BLaER1 treated with 17β-estradiol and CSF1 and Interleukin-3, amounts not matched to agents 10 nM and 100 nM (cell line): ENCODE measurements around the gene FBXW4.
A peak's percentile ranks its signal among the peaks of the same experiment; 100 is the strongest.

ENCODE experiments used
- H3K27ac ChIP-seq, 11 experiments: shearing (Covaris generic); formaldehyde crosslinking; 2 replicates each; pipeline ENCODE4 v1.8.1; 2022
- H3K27me3 ChIP-seq, 11 experiments: shearing (Covaris generic); formaldehyde crosslinking; 2 replicates each; pipeline ENCODE4 v1.8.1; 2022
- H3K36me3 ChIP-seq, 11 experiments: shearing (Covaris generic); formaldehyde crosslinking; 2 replicates each; pipeline ENCODE4 v1.8.1; 2022
- H3K4me1 ChIP-seq, 10 experiments: shearing (Covaris generic); formaldehyde crosslinking; 2 replicates each; pipeline ENCODE4 v1.8.1; 2022
- H3K4me2 ChIP-seq, 11 experiments: shearing (Covaris generic); formaldehyde crosslinking; 2 replicates each; pipeline ENCODE4 v1.8.1; 2022
- H3K4me3 ChIP-seq, 10 experiments: shearing (Covaris generic); formaldehyde crosslinking; 2 replicates each; pipeline ENCODE4 v1.8.1; 2022
- H3K9ac ChIP-seq, 11 experiments: shearing (Covaris generic); formaldehyde crosslinking; 2 replicates each; pipeline ENCODE4 v1.8.1; 2022
- H3K9me3 ChIP-seq, 11 experiments: shearing (Covaris generic); formaldehyde crosslinking; replicated peaks in 1 of 11; 2 replicates each; pipeline ENCODE4 v1.8.1; 2022
- H4K20me1 ChIP-seq, 11 experiments: shearing (Covaris generic); formaldehyde crosslinking; 2 replicates each; pipeline ENCODE4 v1.8.1; 2022
- Cebpa-rat ChIP-seq, 11 experiments: shearing (Covaris generic); IDR thresholded peaks; 2 replicates each; pipeline ENCODE4 v1.8.1; 2022

FBXW4 gene

GRCh38 chr10:101686133-101686925 is 8.6 kb downstream of the FBXW4 start:
- H3K27me3 ChIP-seq: no peaks in the 10 kb centered on the region
- peaks cover 13 to 88% (median 58%) of the 10 kb centered on the region in 11 experiments; a peak in 19 of 22 replicates for H4K20me1 ChIP-seq
- H3K9me3 ChIP-seq: no peaks in the 10 kb centered on the region
- peaks cover 16 to 54% (median 35%) of the 10 kb centered on the region in 11 experiments; a peak in 17 of 22 replicates for H3K36me3 ChIP-seq
- TF ChIP-seq Cebpa-rat (IDR thresholded peaks at IDR 0.05): no peak
- H3K9ac ChIP-seq: no peak overlapping the region
- peaks cover 15 to 32% (median 23%) of the 10 kb centered on the region in 10 experiments for H3K4me1 ChIP-seq
- H3K4me2 ChIP-seq: no peak overlapping the region
- H3K4me3 ChIP-seq: no peak overlapping the region
- H3K27ac ChIP-seq: no peak overlapping the region

- Histone ChIP-seq H3K27ac (no peak overlapping the region), H3K4me2 (no peak overlapping the region), H3K4me3 (no peak overlapping the region), H3K9me3 (no peaks in the 10 kb centered on the region), H3K4me1 (peaks cover 13 to 20% (median 18%) of the 10 kb centered on the region in 10 experiments), H3K27me3 (no peaks in the 10 kb centered on the region), H3K9ac (no peak overlapping the region), H4K20me1 (peaks cover 10 to 82% (median 47%) of the 10 kb centered on the region in 11 experiments; a peak in 18 of 22 replicates), H3K36me3 (peaks cover 16 to 47% (median 34%) of the 10 kb centered on the region in 11 experiments; a peak in 17 of 22 replicates)
- TF ChIP-seq Cebpa-rat (IDR thresholded peaks at IDR 0.05): no peak
Observed at GRCh38 chr10:101684782-101685181, 10.2 kb downstream of the FBXW4 start.

GRCh38 chr10:101683276-101683675 is 11.7 kb downstream of the FBXW4 start:
- Histone ChIP-seq H3K4me2 (peak overlapping the region in 8 of 11 experiments; percentile 39 to 58 (median 44); a peak in 15 of 22 replicates), H3K4me1 (peaks cover 13 to 20% (median 18%) of the 10 kb centered on the region in 10 experiments), H3K27ac (no peak overlapping the region), H3K36me3 (peaks cover 16 to 33% (median 26%) of the 10 kb centered on the region in 11 experiments; a peak in 18 of 22 replicates), H3K9me3 (peaks cover 0 to 3% (median 0%) of the 10 kb centered on the region in 11 experiments; a peak in 4 of 22 replicates), H4K20me1 (peaks cover 6 to 73% (median 40%) of the 10 kb centered on the region in 11 experiments; a peak in 17 of 22 replicates), H3K4me3 (no peak overlapping the region), H3K27me3 (no peaks in the 10 kb centered on the region), H3K9ac (no peak overlapping the region)
- TF ChIP-seq Cebpa-rat (IDR thresholded peaks at IDR 0.05): no peak

GRCh38 chr10:101682172-101682825 is 12.7 kb downstream of the FBXW4 start:
- Histone ChIP-seq H3K9ac (peak overlapping the region in 2 of 11 experiments; percentile 15 to 52; a peak in 2 of 22 replicates), H3K4me2 (peak overlapping the region; percentile 39 to 70 (median 49); a peak in 20 of 22 replicates), H3K27me3 (no peaks in the 10 kb centered on the region)

GRCh38 chr10:101676565-101676964 is 18.4 kb downstream of the FBXW4 start:
- H3K4me2 ChIP-seq: no peak overlapping the region
- peaks cover 57 to 75% (median 65%) of the 10 kb centered on the region in 11 experiments for H3K36me3 ChIP-seq
- peaks cover 0 to 6% (median 0%) of the 10 kb centered on the region in 10 experiments; a peak in 2 of 20 replicates for H3K4me1 ChIP-seq
- peaks cover 0 to 31% (median 4%) of the 10 kb centered on the region in 11 experiments; a peak in 8 of 22 replicates for H4K20me1 ChIP-seq
- no peaks in the 10 kb centered on the region for H3K27me3 ChIP-seq
- peaks cover 10 to 22% (median 16%) of the 10 kb centered on the region in 11 experiments for H3K9me3 ChIP-seq
- TF ChIP-seq Cebpa-rat (IDR thresholded peaks at IDR 0.05): no peak
- no peak overlapping the region for H3K9ac ChIP-seq
- no peak overlapping the region for H3K27ac ChIP-seq
- H3K4me3 ChIP-seq: no peak overlapping the region

More at GRCh38 chr10:101682172-101682825, 12.7 kb downstream of the FBXW4 start:
- H3K4me3 ChIP-seq: no peak overlapping the region; a peak in 1 of 20 replicates
- H4K20me1 ChIP-seq: peaks cover 5 to 68% (median 33%) of the 10 kb centered on the region in 11 experiments; a peak in 16 of 22 replicates
- H3K4me1 ChIP-seq: peaks cover 13 to 20% (median 18%) of the 10 kb centered on the region in 10 experiments
- TF ChIP-seq Cebpa-rat (IDR thresholded peaks at IDR 0.05): no peak
- peak overlapping the region in 1 of 11 experiments; percentile 4; a peak in 1 of 22 replicates for H3K27ac ChIP-seq
- H3K36me3 ChIP-seq: peaks cover 16 to 33% (median 26%) of the 10 kb centered on the region in 11 experiments; a peak in 19 of 22 replicates
- peaks cover 3 to 10% (median 7%) of the 10 kb centered on the region in 11 experiments; a peak in 19 of 22 replicates for H3K9me3 ChIP-seq

GRCh38 chr10:101675115-101675514 is 19.9 kb downstream of the FBXW4 start:
- Histone ChIP-seq H4K20me1 (peaks cover 0 to 21% (median 4%) of the 10 kb centered on the region in 11 experiments; a peak in 7 of 22 replicates), H3K4me2 (no peak overlapping the region), H3K36me3 (peaks cover 70 to 90% (median 80%) of the 10 kb centered on the region in 11 experiments), H3K9me3 (peaks cover 10 to 22% (median 16%) of the 10 kb centered on the region in 11 experiments), H3K27me3 (no peaks in the 10 kb centered on the region), H3K9ac (no peak overlapping the region), H3K4me3 (no peak overlapping the region), H3K27ac (no peak overlapping the region), H3K4me1 (peaks cover 0 to 21% (median 0%) of the 10 kb centered on the region in 10 experiments; a peak in 4 of 20 replicates)
- TF ChIP-seq Cebpa-rat (IDR thresholded peaks at IDR 0.05): no peak

- H3K4me2 ChIP-seq: no peak overlapping the region
- H3K4me1 ChIP-seq: peaks cover 0 to 23% (median 0%) of the 10 kb centered on the region in 10 experiments; a peak in 4 of 20 replicates
- no peak overlapping the region for H3K27ac ChIP-seq
- H3K4me3 ChIP-seq: no peak overlapping the region
- H3K27me3 ChIP-seq: no peaks in the 10 kb centered on the region
- H3K36me3 ChIP-seq: peaks cover 87 to 100% (median 96%) of the 10 kb centered on the region in 11 experiments
- peaks cover 10 to 15% (median 14%) of the 10 kb centered on the region in 11 experiments; a peak in 21 of 22 replicates for H3K9me3 ChIP-seq
- peaks cover 0 to 19% (median 0%) of the 10 kb centered on the region in 11 experiments; a peak in 7 of 22 replicates for H4K20me1 ChIP-seq
- TF ChIP-seq Cebpa-rat (IDR thresholded peaks at IDR 0.05): no peak
- H3K9ac ChIP-seq: no peak overlapping the region
Observed at GRCh38 chr10:101672536-101672935, 22.4 kb downstream of the FBXW4 start.

GRCh38 chr10:101671453-101671852 is 23.5 kb downstream of the FBXW4 start:
- peaks cover 0 to 23% (median 0%) of the 10 kb centered on the region in 10 experiments; a peak in 4 of 20 replicates for H3K4me1 ChIP-seq
- peaks cover 87 to 100% (median 94%) of the 10 kb centered on the region in 11 experiments for H3K36me3 ChIP-seq
- peaks cover 0 to 19% (median 0%) of the 10 kb centered on the region in 11 experiments; a peak in 7 of 22 replicates for H4K20me1 ChIP-seq
- H3K9ac ChIP-seq: no peak overlapping the region
- H3K9me3 ChIP-seq: peaks cover 0 to 4% (median 3%) of the 10 kb centered on the region in 11 experiments; a peak in 14 of 22 replicates
- H3K4me2 ChIP-seq: no peak overlapping the region
- TF ChIP-seq Cebpa-rat (IDR thresholded peaks at IDR 0.05): no peak
- no peaks in the 10 kb centered on the region for H3K27me3 ChIP-seq
- H3K4me3 ChIP-seq: no peak overlapping the region
- H3K27ac ChIP-seq: no peak overlapping the region
